ENCODE results near the gene SLC16A12. TPM values are rescaled to one million over a fixed set of nuclear protein-coding genes. Genes with fewer than 3 reads are reported as not detected.

The SLC16A12 gene
- total and polyA plus RNA-seq, 2 of the 8 experiments (the other 6 are each of a cell fraction or from before 2014, with no cell fraction given), result 1.6 to 1.9 TPM

- Histone ChIP-seq H3K27ac (ENCODE audit: low read depth, low read length) (no peak overlapping the region), H3K36me3 (ENCODE audit: control insufficient read depth in 2 of 4, insufficient read depth in 4 of 4, low read length in 3 of 4) (no peaks in the 10 kb centered on the region), H2AK5ac (ENCODE audit: low read depth, low read length) (no peak overlapping the region), H2BK12ac (ENCODE audit: low read depth, low read length) (no peak overlapping the region), H3K4me1 (replicated peaks in 1 of 4; ENCODE audit: control insufficient read depth in 3 of 4, insufficient read depth in 4 of 4, low read length in 3 of 4) (peaks cover 0 to 13% (median 5%) of the 10 kb centered on the region in 4 experiments; a peak in 2 of 7 replicates), H3K9ac (replicated peaks in 1 of 4; ENCODE audit: extremely low read depth in 1 of 4, low read depth in 3 of 4, low read length in 3 of 4) (no peak overlapping the region), H3K18ac (ENCODE audit: extremely low read depth, low read length) (no peak overlapping the region), H3K4ac (replicated peaks; ENCODE audit: insufficient read length, low read depth, low read length) (no peak overlapping the region), H4K5ac (ENCODE audit: insufficient read length, low read depth, low read length) (no peak overlapping the region), H3K27me3 (replicated peaks in 1 of 4; ENCODE audit: control insufficient read depth in 3 of 4, extremely low read depth in 1 of 4, insufficient read depth in 3 of 4, low read length in 3 of 4) (no peaks in the 10 kb centered on the region), H3K23me2 (ENCODE audit: low read depth, low read length) (no peaks in the 10 kb centered on the region), H3K79me1 (ENCODE audit: low read depth, low read length) (no peaks in the 10 kb centered on the region), H4K20me1 (replicated peaks in 1 of 2; ENCODE audit: control insufficient read depth in 1 of 2, insufficient read depth in 2 of 2, low read length in 2 of 2) (no peaks in the 10 kb centered on the region), H2BK20ac (ENCODE audit: low read length) (no peak overlapping the region), H3K9me3 (ENCODE audit: insufficient read depth in 2 of 2, low read depth in 1 of 2, low read length in 1 of 2) (no peaks in the 10 kb centered on the region), H3K79me2 (ENCODE audit: control insufficient read depth in 1 of 2, insufficient read depth in 2 of 2, low read length in 2 of 2) (no peaks in the 10 kb centered on the region), H3K4me3 (ENCODE audit: extremely low read depth in 1 of 4, insufficient read depth in 2 of 4, low read depth in 3 of 4, low read length in 4 of 4) (no peak overlapping the region), H3K4me2 (ENCODE audit: insufficient read depth in 1 of 2, low read depth in 2 of 2, low read length in 2 of 2) (no peak overlapping the region), H2BK5ac (ENCODE audit: low read depth, low read length) (no peak overlapping the region), H3K56ac (replicated peaks; ENCODE audit: insufficient read length, low read depth, low read length) (no peak overlapping the region), H3K14ac (ENCODE audit: insufficient read length) (no peak overlapping the region), H4K8ac (ENCODE audit: extremely low read depth, insufficient read depth, low read length) (no peak overlapping the region), H2BK120ac (replicated peaks; ENCODE audit: low read depth, low read length) (no peak overlapping the region), H2BK15ac (ENCODE audit: low read length) (no peak overlapping the region), H4K91ac (replicated peaks; ENCODE audit: insufficient read length, low read length) (no peak overlapping the region), H3K23ac (ENCODE audit: insufficient read length) (no peak overlapping the region), H2AFZ (ENCODE audit: low read length) (no peak overlapping the region)
- ChIA-PET CTCF (ENCODE audit: partially characterized antibody) (interaction anchor here (0.6 to 2.7 kb wide), 23 partner anchors 9 to 344 kb away, joined by 3 to 13 read pairs (median 4); no protein-coding TSS in a partner anchor), POLR2A (ENCODE audit: partially characterized antibody) (no interaction called here)
- WGBS, 2 experiments (ENCODE audit: extremely low coverage in 1 of 2, insufficient coverage in 1 of 2, insufficient read length in 1 of 2, insufficient replicate concordance in 2 of 2, low coverage in 1 of 2, low lambda C conversion rate in 2 of 2, missing lambda C conversion rate in 1 of 2), result 67% methylated on average over 5 of the region's 5 CpGs; no CpG with 5 or more reads in 1 of the 2 experiments
- FAIRE-seq (peak; percentile 96), DNase-seq (ENCODE audit: low read depth in 1 of 2, low spot score in 2 of 2) (no peak)
- no peak for TF ChIP-seq RFX5 (IDR thresholded peaks at IDR 0.05; ENCODE audit: borderline replicate concordance, low read depth, low read length)
- no peak for TF ChIP-seq SRF (IDR thresholded peaks at IDR 0.05; ENCODE audit: low read depth, low read length)
- TF ChIP-seq KDM4A (IDR thresholded peaks at IDR 0.05; ENCODE audit: low read depth, low read length, severe bottlenecking), result no peak
- peak; percentile 91 to 92 for TF ChIP-seq RAD21 (IDR thresholded peaks at IDR 0.05 in 1 of 2, conservative IDR thresholded peaks at IDR 0.05 in 1 of 2; ENCODE audit: low read depth in 2 of 2, low read length in 2 of 2)
- no peak for TF ChIP-seq SP1 (IDR thresholded peaks at IDR 0.05; ENCODE audit: low read depth, low read length)
- TF ChIP-seq, protein P1, sequence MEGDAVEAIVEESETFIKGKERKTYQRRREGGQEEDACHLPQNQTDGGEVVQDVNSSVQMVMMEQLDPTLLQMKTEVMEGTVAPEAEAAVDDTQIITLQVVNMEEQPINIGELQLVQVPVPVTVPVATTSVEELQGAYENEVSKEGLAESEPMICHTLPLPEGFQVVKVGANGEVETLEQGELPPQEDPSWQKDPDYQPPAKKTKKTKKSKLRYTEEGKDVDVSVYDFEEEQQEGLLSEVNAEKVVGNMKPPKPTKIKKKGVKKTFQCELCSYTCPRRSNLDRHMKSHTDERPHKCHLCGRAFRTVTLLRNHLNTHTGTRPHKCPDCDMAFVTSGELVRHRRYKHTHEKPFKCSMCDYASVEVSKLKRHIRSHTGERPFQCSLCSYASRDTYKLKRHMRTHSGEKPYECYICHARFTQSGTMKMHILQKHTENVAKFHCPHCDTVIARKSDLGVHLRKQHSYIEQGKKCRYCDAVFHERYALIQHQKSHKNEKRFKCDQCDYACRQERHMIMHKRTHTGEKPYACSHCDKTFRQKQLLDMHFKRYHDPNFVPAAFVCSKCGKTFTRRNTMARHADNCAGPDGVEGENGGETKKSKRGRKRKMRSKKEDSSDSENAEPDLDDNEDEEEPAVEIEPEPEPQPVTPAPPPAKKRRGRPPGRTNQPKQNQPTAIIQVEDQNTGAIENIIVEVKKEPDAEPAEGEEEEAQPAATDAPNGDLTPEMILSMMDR (IDR thresholded peaks at IDR 0.05; ENCODE audit: control extremely low read depth in 1 of 3, insufficient read depth in 1 of 3, low read depth in 1 of 3, low read length in 3 of 3), result peak in 2 of 3 experiments; percentile 68 to 78; a peak in 2 of 4 replicates
- no peak for TF ChIP-seq BACH1 (IDR thresholded peaks at IDR 0.05; ENCODE audit: low read length)
Measured at GRCh38 chr10:89426230-89426868, 109.0 kb downstream of the SLC16A12 start.

All from H1 (cell line).